Measurements from ENCODE around the gene MPPED1. TPM values are rescaled to one million over a fixed set of nuclear protein-coding genes. Genes with fewer than 3 reads are reported as not detected.

Gene MPPED1
- total and polyA plus RNA-seq, 2 donors (not counting 3 experiments of a cell fraction or from before 2014, with no cell fraction given) = not detected

GRCh38 chr22:43434275-43434927, 22.6 kb downstream of the MPPED1 start:
- dilution Hi-C loops (cut with MboI; ENCODE audit: extremely low pct_ligation_motif_present, low sequenced_read_pairs) = no loop called here
- no peak overlapping the region for H3K9ac ChIP-seq (replicated peaks; ENCODE audit: extremely low read depth, insufficient read depth, low read length)
- intact Hi-C loops (cut with micrococcal nuclease) = no loop called here
- H3K4me1 ChIP-seq (ENCODE audit: control insufficient read depth, extremely low read depth, insufficient read depth, low read length) = no peaks in the 10 kb centered on the region
- H2AFZ ChIP-seq (ENCODE audit: low read depth, low read length) = no peak overlapping the region
- H3K36me3 ChIP-seq (ENCODE audit: control insufficient read depth in 2 of 2, extremely low read depth in 1 of 2, insufficient read depth in 2 of 2, low read length in 2 of 2) = no peaks in the 10 kb centered on the region
- no peak overlapping the region for H3K4me2 ChIP-seq (ENCODE audit: insufficient read depth, low read length)
- FAIRE-seq (no peak), DNase-seq (ENCODE audit: low read depth, low spot score) (no peak)
- no peaks in the 10 kb centered on the region for H4K20me1 ChIP-seq (replicated peaks; ENCODE audit: control insufficient read depth, extremely low read depth, insufficient read depth, low read length)
- H3K27ac ChIP-seq (ENCODE audit: insufficient read depth, low read depth, low read length) = no peak overlapping the region
- H3K9me1 ChIP-seq (replicated peaks; ENCODE audit: control insufficient read depth, extremely low read depth, insufficient read depth, low read length) = no peaks in the 10 kb centered on the region
- H3K79me2 ChIP-seq (ENCODE audit: control insufficient read depth, insufficient read depth, low read length) = no peaks in the 10 kb centered on the region
- no TSS peak for BruUV-seq (replicated peaks)
- TF ChIP-seq CTCF (IDR thresholded peaks at IDR 0.05; ENCODE audit: extremely low read depth in 1 of 2, insufficient read depth in 1 of 2, low read depth in 1 of 2, low read length in 2 of 2) (no peak), MAX (IDR thresholded peaks at IDR 0.05; ENCODE audit: insufficient read depth, insufficient read length) (no peak), FOS (IDR thresholded peaks at IDR 0.05; ENCODE audit: borderline replicate concordance, insufficient read depth, low read length) (no peak), POLR2A (IDR thresholded peaks at IDR 0.05; ENCODE audit: low read depth, low read length) (no peak), EZH2 (IDR thresholded peaks at IDR 0.05; ENCODE audit: borderline replicate concordance, low read depth, low read length, severe bottlenecking) (no peak), GATA2 (IDR thresholded peaks at IDR 0.05; ENCODE audit: insufficient read depth, insufficient read length, low read depth, low read length) (no peak), POLR2AphosphoS5 (IDR thresholded peaks at IDR 0.05; ENCODE audit: insufficient read depth, low read depth, low read length) (no peak), JUN (IDR thresholded peaks at IDR 0.05; ENCODE audit: borderline replicate concordance, insufficient read depth, insufficient read length, low read depth) (no peak)
- no peaks in the 10 kb centered on the region for H3K9me3 ChIP-seq (replicated peaks; ENCODE audit: control insufficient read depth, insufficient read depth, low read length)
- H3K27me3 ChIP-seq (ENCODE audit: control insufficient read depth in 2 of 2, insufficient read depth in 2 of 2, low read length in 2 of 2) = peaks cover 0 to 2% of the 10 kb centered on the region in 2 experiments
- H3K4me3 ChIP-seq (replicated peaks in 1 of 3; ENCODE audit: insufficient read depth in 1 of 3, low read depth in 1 of 3, low read length in 3 of 3) = no peak overlapping the region
- CTCF ChIA-PET = interaction anchor here (1.3 kb wide), 1 partner anchor 12 kb away, joined by 3 read pairs; no protein-coding TSS in a partner anchor
- POLR2A ChIA-PET = no interaction called here
